Measurements from ENCODE around the gene MRPL52. TPM values are rescaled to one million over a fixed set of nuclear protein-coding genes. Genes with fewer than 3 reads are reported as not detected.
A peak's percentile ranks its signal among the peaks of the same experiment; 100 is the strongest.

MRPL52 gene
- total RNA-seq, 4 donors from 2014 or later: 48.5 to 153 (median 89.0) TPM

- intact Hi-C loops (cut with DNase I; ENCODE audit: low total_unique reads): loop anchor here (5.0 kb wide), 1 partner anchor 78 kb away; the partner anchor contains the start of gene RBM23
- TF ChIP-seq POLR2A (IDR thresholded peaks at IDR 0.05) (no peak), CTCF (IDR thresholded peaks at IDR 0.05 in 4 of 5, conservative IDR thresholded peaks at IDR 0.05 in 1 of 5) (no peak)
- Histone ChIP-seq H3K9me3 (no peaks in the 10 kb centered on the region), H3K27me3 (peaks cover 9 to 12% (median 9%) of the 10 kb centered on the region in 3 donors), H3K27ac (peak overlapping the region; percentile 75 to 84 (median 80)), H3K36me3 (peaks cover 0 to 7% of the 10 kb centered on the region in 2 donors), H3K4me1 (peaks cover 0 to 11% of the 10 kb centered on the region in 2 donors), H3K4me3 (peak overlapping the region; percentile 71 to 78 (median 72))
- DNase-seq: peak in 1 of 2 donors; percentile 69
- in situ Hi-C loops (cut with MboI; ENCODE audit: low sequenced_read_pairs in 4 of 4): no loop called here
- ATAC-seq: peak; percentile 8 to 19
Observed at GRCh38 chr14:22839159-22839779, 9.6 kb downstream of the MRPL52 start.

- intact Hi-C loops (cut with DNase I; ENCODE audit: low total_unique reads) (no loop called here), in situ Hi-C loops (cut with MboI; ENCODE audit: low sequenced_read_pairs in 4 of 4) (no loop called here)
- Histone ChIP-seq H3K4me1 (peaks cover 0 to 8% of the 10 kb centered on the region in 2 donors), H3K9me3 (no peaks in the 10 kb centered on the region), H3K27me3 (peaks cover 9 to 12% (median 9%) of the 10 kb centered on the region in 3 donors), H3K36me3 (peaks cover 0 to 5% of the 10 kb centered on the region in 2 donors), H3K4me3 (no peak overlapping the region), H3K27ac (no peak overlapping the region)
- no peak for TF ChIP-seq POLR2A (IDR thresholded peaks at IDR 0.05)
- no peak for TF ChIP-seq CTCF (IDR thresholded peaks at IDR 0.05 in 4 of 5, conservative IDR thresholded peaks at IDR 0.05 in 1 of 5)
- ATAC-seq (no peak), DNase-seq (no peak)
Observed at GRCh38 chr14:22841311-22841710, 11.6 kb downstream of the MRPL52 start.

- H3K27ac ChIP-seq: no peak overlapping the region
- no peak for ATAC-seq
- intact Hi-C loops (cut with DNase I; ENCODE audit: low total_unique reads): no loop called here
Observed at GRCh38 chr14:22841769-22842168, 12.1 kb downstream of the MRPL52 start.

GRCh38 chr14:22842211-22843122 is 12.8 kb downstream of the MRPL52 start:
- H3K27me3 ChIP-seq: peaks cover 2 to 10% (median 7%) of the 10 kb centered on the region in 3 donors
- DNase-seq (no peak), ATAC-seq (no peak)
- H3K9me3 ChIP-seq: no peaks in the 10 kb centered on the region
- H3K4me1 ChIP-seq: peaks cover 0 to 4% of the 10 kb centered on the region in 2 donors
- TF ChIP-seq POLR2A (IDR thresholded peaks at IDR 0.05) (no peak), CTCF (IDR thresholded peaks at IDR 0.05 in 4 of 5, conservative IDR thresholded peaks at IDR 0.05 in 1 of 5) (no peak)
- in situ Hi-C loops (cut with MboI; ENCODE audit: low sequenced_read_pairs in 4 of 4) (no loop called here), intact Hi-C loops (cut with DNase I; ENCODE audit: low total_unique reads) (no loop called here)
- no peak overlapping the region for H3K4me3 ChIP-seq
- H3K27ac ChIP-seq: no peak overlapping the region
- H3K36me3 ChIP-seq: peaks cover 0 to 5% of the 10 kb centered on the region in 2 donors

More at GRCh38 chr14:22841769-22842168, 12.1 kb downstream of the MRPL52 start:
- in situ Hi-C loops (cut with MboI; ENCODE audit: low sequenced_read_pairs in 4 of 4): no loop called here
- Histone ChIP-seq H3K27me3 (peaks cover 9 to 12% (median 9%) of the 10 kb centered on the region in 3 donors), H3K36me3 (peaks cover 0 to 5% of the 10 kb centered on the region in 2 donors), H3K4me1 (peaks cover 0 to 5% of the 10 kb centered on the region in 2 donors), H3K9me3 (no peaks in the 10 kb centered on the region), H3K4me3 (no peak overlapping the region)
- TF ChIP-seq POLR2A (IDR thresholded peaks at IDR 0.05) (no peak), CTCF (IDR thresholded peaks at IDR 0.05 in 4 of 5, conservative IDR thresholded peaks at IDR 0.05 in 1 of 5) (no peak)
- DNase-seq: no peak
